HepG2 (cell line): ENCODE results near the gene GPX7. TPM values are rescaled to one million over a fixed set of nuclear protein-coding genes. Genes with fewer than 3 reads are reported as not detected.

Source experiments
- ATAC-seq: fragments of 200-7000 bp; cut with Tn5 transposase; 3 replicates; pipeline ENCODE4 v1.9.1; 2020; ENCODE audit warnings: mild to moderate bottlenecking, moderate library complexity
- BruUV-seq: library from RNA; stranded (reverse); fragments of 400-500 nt; replicated peaks from 2 replicates; lab custom pipeline; 2021; lab: Mats Ljungman, UMichigan
- CTCF ChIA-PET: fragments of 300-600 bp; formaldehyde crosslinking; extraction: SDS; loops from one replicate; lab custom pipeline; 2021; ENCODE audit warnings: low total read pairs, inconsistent platforms, low intra/inter-chr PET ratio; lab: Yijun Ruan, JAX
- POLR2A ChIA-PET: fragments of 350-600 bp; sonication (Branson Sonifier 250); formaldehyde crosslinking; loops from one replicate; lab custom pipeline; 2020; ENCODE audit warnings: antibody characterized with exemption, inconsistent platforms; lab: Yijun Ruan, JAX
- DNase-seq: peaks from one replicate; pipeline ENCODE4 v3.0.0-alpha.2; 2015; ENCODE audit warnings: low spot score
- FAIRE-seq: peaks from 3 replicates; lab custom pipeline; 2011; peaks lifted over from hg19 to GRCh38; lab: Jason Lieb, UNC
- H2AFZ ChIP-seq: one replicate; pipeline ENCODE4 v1.6.1; 2011; ENCODE audit warnings: low read length, inconsistent platforms
- H3K27ac ChIP-seq: fragments of 300-600 bp; 3 replicates; pipeline ENCODE4 v1.8.0; 2011; ENCODE audit warnings: mixed run types, mild to moderate bottlenecking, mixed read lengths, low read length, inconsistent platforms; ENCODE audit not compliant: insufficient read depth; ENCODE audit errors: extremely low read length
- H3K27me3 ChIP-seq, 2 experiments: fragments of 200-600 bp in 1 of 2; 2 replicates in 1 of 2; 3 replicates in 1 of 2; pipeline versions ENCODE4 v1.6.0 to v1.8.0; 2011; ENCODE audit warnings: low read length in 2 of 2, mild to moderate bottlenecking in 2 of 2, moderate library complexity in 2 of 2, inconsistent platforms in 1 of 2; ENCODE audit not compliant: insufficient read depth in 2 of 2, control insufficient read depth in 1 of 2
- H3K36me3 ChIP-seq, 2 experiments: fragments of 200-600 bp in 1 of 2; replicated peaks in 1 of 2; 2 replicates in 1 of 2; 3 replicates in 1 of 2; pipeline versions ENCODE4 v1.5.1 to v1.8.0; 2011; ENCODE audit warnings: low read length in 2 of 2, inconsistent platforms in 1 of 2; ENCODE audit not compliant: insufficient read depth in 2 of 2, control insufficient read depth in 1 of 2
- H3K4me1 ChIP-seq: 2 replicates; pipeline ENCODE4 v1.5.1; 2012; ENCODE audit warnings: low read length, inconsistent platforms; ENCODE audit not compliant: insufficient read depth
- H3K4me2 ChIP-seq: 2 replicates; pipeline ENCODE4 v1.6.0; 2011; ENCODE audit warnings: low read depth, low read length, inconsistent platforms
- H3K4me3 ChIP-seq, 3 experiments: fragments of 200-600 bp in 1 of 3; sonication (generic), shearing (Covaris generic) in 1 of 3; replicated peaks in 1 of 3; 2 replicates each; pipeline ENCODE4 v1.5.1; 2011 to 2016; ENCODE audit warnings: low read length in 3 of 3, inconsistent platforms in 2 of 3, low read depth in 2 of 3, mild to moderate bottlenecking in 2 of 3, control low read depth in 1 of 3, mixed read lengths in 1 of 3; ENCODE audit not compliant: insufficient read depth in 1 of 3
- H3K79me2 ChIP-seq: one replicate; pipeline ENCODE4 v1.6.1; 2011; ENCODE audit warnings: low read length, inconsistent platforms; ENCODE audit not compliant: insufficient read depth
- H3K9ac ChIP-seq: 2 replicates; pipeline ENCODE4 v1.6.0; 2011; ENCODE audit warnings: mild to moderate bottlenecking, low read depth, low read length, inconsistent platforms; ENCODE audit not compliant: insufficient read depth
- H3K9me3 ChIP-seq: 2 replicates; pipeline ENCODE4 v1.5.1; 2012; ENCODE audit warnings: mild to moderate bottlenecking, low read length
- H4K20me1 ChIP-seq: 2 replicates; pipeline ENCODE4 v1.6.0; 2011; ENCODE audit warnings: inconsistent platforms, mild to moderate bottlenecking, low read length, moderate library complexity; ENCODE audit not compliant: insufficient read depth
- AHR ChIP-seq: IDR thresholded peaks from 2 replicates; pipeline ENCODE4 v1.6.1; 2018; ENCODE audit warnings: missing genetic modification reagents, missing compliant biosample characterization
- CREB1 ChIP-seq, 2 experiments: fragments of 450-650 bp in 1 of 2; IDR thresholded peaks; 2 replicates each; pipeline ENCODE4 v1.6.1; 2016 to 2017; ENCODE audit warnings: control low read depth in 1 of 2, mild to moderate bottlenecking in 1 of 2, missing compliant biosample characterization in 1 of 2, missing genetic modification characterization in 1 of 2
- FOXK2 ChIP-seq: fragments of 450-650 bp; IDR thresholded peaks from 2 replicates; pipeline ENCODE4 v1.6.1; 2016
- HIC2 ChIP-seq: sonication (generic); formaldehyde crosslinking; IDR thresholded peaks from 2 replicates; pipeline ENCODE4 v1.9.0; 2022; ENCODE audit warnings: low read depth, missing genetic modification reagents
- IRX3 ChIP-seq: sonication (generic); formaldehyde crosslinking; IDR thresholded peaks from 2 replicates; pipeline ENCODE4 v1.8.1; 2023; ENCODE audit warnings: mild to moderate bottlenecking, low read depth, missing genetic modification reagents, borderline replicate concordance
- KAT2B ChIP-seq: fragments of 150-350 bp; IDR thresholded peaks from 2 replicates; pipeline ENCODE4 v1.6.1; 2014; ENCODE audit warnings: low read depth, low read length, borderline replicate concordance
- KDM6A ChIP-seq: IDR thresholded peaks from 2 replicates; pipeline ENCODE4 v1.6.1; 2016; ENCODE audit warnings: low read depth
- PRPF4 ChIP-seq: fragments of 200-400 bp; formaldehyde crosslinking; IDR thresholded peaks from 2 replicates; pipeline ENCODE4 v1.6.1; 2016; ENCODE audit warnings: low read length, low read depth; ENCODE audit not compliant: poor library complexity, severe bottlenecking
- RAD51 ChIP-seq: fragments of 450-650 bp; IDR thresholded peaks from 2 replicates; pipeline ENCODE4 v1.6.1; 2016; ENCODE audit warnings: borderline replicate concordance
- SMAD9 ChIP-seq: sonication (generic); formaldehyde crosslinking; IDR thresholded peaks from 2 replicates; pipeline ENCODE4 v1.5.1; 2020; ENCODE audit warnings: mild to moderate bottlenecking, missing genetic modification reagents
- TEAD3 ChIP-seq: optimal IDR thresholded peaks from 2 replicates; pipeline ENCODE3; 2016; ENCODE audit warnings: borderline replicate concordance
- XRCC5 ChIP-seq: fragments of 200-400 bp; formaldehyde crosslinking; optimal IDR thresholded peaks from 2 replicates; pipeline ENCODE3; 2017; ENCODE audit warnings: mild to moderate bottlenecking, low read length
- ZBTB1 ChIP-seq: sonication (generic); formaldehyde crosslinking; IDR thresholded peaks from 2 replicates; pipeline ENCODE4 v1.4.0; 2020; ENCODE audit warnings: missing genetic modification reagents, borderline replicate concordance
- ZBTB21 ChIP-seq: sonication (generic); formaldehyde crosslinking; IDR thresholded peaks from 2 replicates; pipeline ENCODE4 v1.4.0; 2020; ENCODE audit warnings: missing genetic modification reagents
- ZKSCAN8 ChIP-seq: IDR thresholded peaks from 2 replicates; pipeline ENCODE4 v1.6.1; 2016; ENCODE audit warnings: borderline replicate concordance, missing genetic modification reagents, missing compliant biosample characterization
- ZNF124 ChIP-seq: sonication (generic); formaldehyde crosslinking; IDR thresholded peaks from 2 replicates; pipeline ENCODE4 v1.4.0; 2020; ENCODE audit warnings: missing genetic modification reagents
- ZNF33A ChIP-seq: sonication (generic); formaldehyde crosslinking; IDR thresholded peaks from 2 replicates; pipeline ENCODE4 v1.5.1; 2020; ENCODE audit warnings: missing genetic modification reagents, mild to moderate bottlenecking, moderate library complexity, borderline replicate concordance
- ZNF883 ChIP-seq: sonication (generic); formaldehyde crosslinking; IDR thresholded peaks from 2 replicates; pipeline ENCODE4 v1.5.1; 2020; ENCODE audit warnings: mild to moderate bottlenecking, missing genetic modification reagents; ENCODE audit errors: not compliant biosample characterization
- WGBS: methylation state at CpG from one replicate; pipeline ENCODE4 v1.1.6; 2017; ENCODE audit warnings: low lambda C conversion rate; 5-methylcytosine and 5-hydroxymethylcytosine counted together
- in situ Hi-C: cut with HindIII; loops from 2 replicates; pipeline ENCODE4 v1.10.0; 2017; ENCODE audit warnings: low pct_unique_long_range_greater_than_20kb; ENCODE audit not compliant: extremely low pct_ligation_motif_present
- intact Hi-C: fragments of 100-400 bp; cut with micrococcal nuclease; formaldehyde crosslinking; loops from one replicate; pipeline ENCODE4 v1.10.0; 2022; ENCODE audit not compliant: unreplicated experiment
- polyA plus RNA-seq, 8 experiments: library from polyadenylated mRNA; depleted of rRNA in 3 of 8; stranded (reverse) in 7 of 8; unstranded in 1 of 8; fragments of >200 nt; fragmentation: Illumina TruSeq in 4 of 8; extraction: Trizol in 4 of 8; gene quantifications; 2 replicates each; pipeline versions ENCODE4 v1.2.1 to v1.2.3, GENCODE V29; 2011 to 2016; ENCODE audit warnings: low read depth in 4 of 8, missing spikeins in 1 of 8, mixed read lengths in 1 of 8; ENCODE audit not compliant: insufficient read depth in 1 of 8
- total RNA-seq, 5 experiments: library from RNA; depleted of rRNA; stranded (reverse); fragments of >200 nt; fragmentation: Illumina TruSeq; extraction: Trizol; gene quantifications; 2 replicates each; pipeline ENCODE4 v1.2.3, GENCODE V29; 2016; ENCODE audit warnings: low read depth in 1 of 5
- TF ChIP-seq, protein P1 (sequence below): sonication (generic); formaldehyde crosslinking; IDR thresholded peaks from 2 replicates; pipeline ENCODE4 v1.4.0; 2020; ENCODE audit warnings: mild to moderate bottlenecking, missing genetic modification reagents
- TF ChIP-seq, protein P2 (sequence below): sonication (generic); formaldehyde crosslinking; IDR thresholded peaks from 2 replicates; pipeline ENCODE4 v1.8.1; 2022; ENCODE audit warnings: low read depth, mild to moderate bottlenecking, missing genetic modification reagents

The GPX7 gene
- total and polyA plus RNA-seq, 2 of the 13 experiments (the other 11 are each of a cell fraction or from before 2014, with no cell fraction given): 14.1 to 16.2 TPM

- FAIRE-seq: no peak
- Histone ChIP-seq H3K9me3 (no peaks in the 10 kb centered on the region), H3K27ac (no peak overlapping the region), H3K79me2 (no peaks in the 10 kb centered on the region), H4K20me1 (no peaks in the 10 kb centered on the region), H3K4me1 (peaks cover 14% of the 10 kb centered on the region; the same call in 1 of the 2 replicates), H3K4me2 (no peak overlapping the region), H3K36me3 (no peaks in the 10 kb centered on the region), H3K27me3 (no peaks in the 10 kb centered on the region; a peak in 1 of 5 replicates), H3K9ac (no peak overlapping the region), H2AFZ (no peak overlapping the region), H3K4me3 (no peak overlapping the region)
- TF ChIP-seq, protein P1, sequence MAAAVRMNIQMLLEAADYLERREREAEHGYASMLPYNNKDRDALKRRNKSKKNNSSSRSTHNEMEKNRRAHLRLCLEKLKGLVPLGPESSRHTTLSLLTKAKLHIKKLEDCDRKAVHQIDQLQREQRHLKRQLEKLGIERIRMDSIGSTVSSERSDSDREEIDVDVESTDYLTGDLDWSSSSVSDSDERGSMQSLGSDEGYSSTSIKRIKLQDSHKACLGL: no peak
- TF ChIP-seq ZNF883 (no peak), HIC2 (CRISPR knock-in tag) (no peak), KDM6A (CRISPR knock-in tag) (no peak), IRX3 (no peak), ZNF124 (CRISPR knock-in tag) (no peak), XRCC5 (no peak), PRPF4 (no peak), RAD51 (no peak), ZBTB1 (no peak), ZKSCAN8 (CRISPR knock-in tag) (no peak), AHR (no peak), ZNF33A (CRISPR knock-in tag) (no peak), CREB1 (IDR thresholded peaks at IDR 0.05) (no peak), CREB1 (CRISPR knock-in tag; IDR thresholded peaks at IDR 0.05) (no peak), KAT2B (no peak), FOXK2 (no peak), SMAD9 (no peak), ZBTB21 (CRISPR knock-in tag) (no peak), TEAD3 (CRISPR knock-in tag) (no peak)
- TF ChIP-seq, protein P2, sequence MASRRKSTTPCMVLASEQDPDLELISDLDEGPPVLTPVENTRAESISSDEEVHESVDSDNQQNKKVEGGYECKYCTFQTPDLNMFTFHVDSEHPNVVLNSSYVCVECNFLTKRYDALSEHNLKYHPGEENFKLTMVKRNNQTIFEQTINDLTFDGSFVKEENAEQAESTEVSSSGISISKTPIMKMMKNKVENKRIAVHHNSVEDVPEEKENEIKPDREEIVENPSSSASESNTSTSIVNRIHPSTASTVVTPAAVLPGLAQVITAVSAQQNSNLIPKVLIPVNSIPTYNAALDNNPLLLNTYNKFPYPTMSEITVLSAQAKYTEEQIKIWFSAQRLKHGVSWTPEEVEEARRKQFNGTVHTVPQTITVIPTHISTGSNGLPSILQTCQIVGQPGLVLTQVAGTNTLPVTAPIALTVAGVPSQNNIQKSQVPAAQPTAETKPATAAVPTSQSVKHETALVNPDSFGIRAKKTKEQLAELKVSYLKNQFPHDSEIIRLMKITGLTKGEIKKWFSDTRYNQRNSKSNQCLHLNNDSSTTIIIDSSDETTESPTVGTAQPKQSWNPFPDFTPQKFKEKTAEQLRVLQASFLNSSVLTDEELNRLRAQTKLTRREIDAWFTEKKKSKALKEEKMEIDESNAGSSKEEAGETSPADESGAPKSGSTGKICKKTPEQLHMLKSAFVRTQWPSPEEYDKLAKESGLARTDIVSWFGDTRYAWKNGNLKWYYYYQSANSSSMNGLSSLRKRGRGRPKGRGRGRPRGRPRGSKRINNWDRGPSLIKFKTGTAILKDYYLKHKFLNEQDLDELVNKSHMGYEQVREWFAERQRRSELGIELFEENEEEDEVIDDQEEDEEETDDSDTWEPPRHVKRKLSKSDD (CRISPR knock-in tag): no peak
- POLR2A ChIA-PET: interaction anchor here (1.8 kb wide), 1 partner anchor 63 kb away, joined by 3 read pairs; no protein-coding TSS in a partner anchor
- in situ Hi-C loops: no loop called here
- DNase-seq: no peak
- BruUV-seq: no TSS peak
- WGBS: 27% methylated on average over 1 of the region's 1 CpG
- intact Hi-C loops: no loop called here
- CTCF ChIA-PET: no interaction called here
- ATAC-seq: no peak
These were observed 13.6 kb upstream of the GPX7 start for GRCh38 chr1:52588535-52588934.
